ENCODE measurements around the gene VOPP1. TPM values are rescaled to one million over a fixed set of nuclear protein-coding genes. Genes with fewer than 3 reads are reported as not detected.

VOPP1 gene
- total and polyA plus RNA-seq, 2 experiments from 2014 or later, result 27.5 to 86.5 TPM

DNA sequence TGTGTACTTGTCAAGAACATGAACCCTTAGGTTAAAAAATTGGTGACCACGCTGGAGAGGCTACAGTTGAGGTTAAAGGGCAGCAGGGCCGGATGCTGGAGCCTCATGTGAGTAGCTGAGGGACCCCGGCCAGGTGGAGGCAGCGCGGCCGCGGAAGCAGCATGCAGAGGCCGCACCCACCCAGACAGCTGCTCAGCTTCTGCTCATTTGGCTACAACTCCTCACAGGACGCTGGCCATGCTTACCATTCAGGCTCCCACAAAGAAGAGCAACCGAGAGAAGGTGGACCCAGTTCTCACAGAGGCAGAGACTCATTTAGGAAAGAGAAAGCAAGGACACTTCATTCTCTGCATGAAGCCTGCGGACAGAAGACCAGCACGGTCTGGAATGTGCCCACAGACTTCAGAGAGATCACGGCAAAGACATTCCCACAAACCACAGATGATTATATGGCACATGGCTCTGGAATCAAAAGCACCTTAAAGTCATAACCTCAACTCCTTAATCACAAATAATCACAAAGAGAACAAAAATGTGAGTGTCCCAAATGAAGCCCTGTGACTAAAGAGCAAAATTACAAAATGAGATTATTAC lies 94.4 kb downstream of the VOPP1 start:
- TF ChIP-seq EZH2 (IDR thresholded peaks at IDR 0.05; ENCODE audit: insufficient read depth, poor library complexity, severe bottlenecking) (no peak), EZH2phosphoT487 (IDR thresholded peaks at IDR 0.05; ENCODE audit: insufficient read depth, low read depth) (peak; percentile 70; the same call in 1 of the 2 replicates)
- H3K27me3 ChIP-seq (replicated peaks; ENCODE audit: insufficient read depth), result no peaks in the 10 kb centered on the region
- in situ Hi-C loops (cut with MboI), result no loop called here
- no peaks in the 10 kb centered on the region for H4K20me1 ChIP-seq (ENCODE audit: insufficient read depth)
- H2AFZ ChIP-seq, result no peak overlapping the region
- peak overlapping the region; percentile 69 for H3K27ac ChIP-seq
- peak; percentile 93 for DNase-seq
- peak overlapping the region; percentile 24; the same call in 1 of the 2 replicates for H3K9ac ChIP-seq
- H3F3A ChIP-seq (ENCODE audit: insufficient read depth), result peaks cover 24% of the 10 kb centered on the region
- no peaks in the 10 kb centered on the region for H3K9me2 ChIP-seq (ENCODE audit: insufficient read depth)
- H3K9me3 ChIP-seq (ENCODE audit: low read depth), result no peaks in the 10 kb centered on the region
- peaks cover 6% of the 10 kb centered on the region; the same call in 1 of the 2 replicates for H3K79me2 ChIP-seq (ENCODE audit: insufficient read depth)
- H3K36me3 ChIP-seq (ENCODE audit: low read depth), result no peaks in the 10 kb centered on the region
- H3K4me2 ChIP-seq (ENCODE audit: unreplicated experiment), result peak overlapping the region; percentile 84
- 34 to 38% methylated on average over 13 of the region's 13 CpGs for WGBS, 2 experiments (ENCODE audit: low coverage in 1 of 2, low lambda C conversion rate in 2 of 2, missing lambda C conversion rate in 2 of 2)
- H3K4me3 ChIP-seq, result peak overlapping the region; percentile 47
- peaks cover 29% of the 10 kb centered on the region for H3K4me1 ChIP-seq (ENCODE audit: insufficient read depth)

- peak overlapping the region; percentile 84 for H3K4me2 ChIP-seq (ENCODE audit: unreplicated experiment)
These were observed 95.2 kb downstream of the VOPP1 start for GRCh38 chr7:55476852-55477780.

DNA sequence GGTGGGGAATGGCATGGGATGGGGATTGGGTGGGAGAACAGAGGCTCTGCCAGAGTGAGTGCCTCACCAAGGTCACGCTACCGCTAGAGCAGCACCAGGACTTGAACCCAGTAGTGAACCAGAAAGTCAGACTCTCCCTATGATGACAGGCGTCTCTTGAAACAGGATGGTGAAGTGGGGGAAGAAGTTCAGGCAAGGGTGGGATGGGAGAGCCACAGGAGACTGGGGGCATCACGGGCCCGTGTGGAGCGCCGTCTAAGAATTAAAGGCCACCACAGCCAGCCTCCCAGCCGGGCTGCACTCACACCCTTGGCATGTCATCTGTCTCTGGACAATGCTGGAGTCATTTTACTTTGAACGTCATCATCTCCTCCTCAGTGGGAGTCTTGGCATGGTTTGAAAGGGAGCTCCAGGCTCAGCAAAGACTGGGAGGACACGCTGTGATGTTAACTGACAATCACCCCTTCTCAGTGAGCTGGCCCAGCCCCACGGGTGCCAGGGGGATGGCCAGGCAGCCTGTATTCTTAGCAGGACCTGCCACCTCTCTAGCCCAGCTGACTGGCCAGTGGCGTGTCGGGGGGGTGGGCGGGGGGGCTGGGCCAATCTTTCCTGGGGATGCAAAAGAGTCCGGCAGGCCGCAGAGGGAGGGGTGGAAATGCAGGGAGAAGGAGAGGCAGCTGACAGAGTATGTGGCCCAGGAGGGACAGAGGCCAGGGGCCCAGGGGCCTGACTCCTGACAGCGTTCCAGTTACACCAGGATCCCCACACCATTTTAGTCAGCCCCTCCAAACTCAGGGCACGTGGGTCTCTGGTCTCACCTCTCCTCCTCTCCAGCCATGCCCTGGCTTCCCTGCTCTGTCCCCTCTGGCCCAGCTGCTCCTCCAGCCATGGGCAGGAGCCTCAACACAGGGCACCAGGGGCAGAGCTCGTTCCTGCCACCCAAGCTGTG lies 96.2 kb downstream of the VOPP1 start:
- 71 to 76% methylated on average over 16 to 19 of the region's 19 CpGs for WGBS, 2 experiments (ENCODE audit: low coverage in 1 of 2, low lambda C conversion rate in 2 of 2, missing lambda C conversion rate in 2 of 2)
- Histone ChIP-seq H3K4me3 (no peak overlapping the region), H3K36me3 (ENCODE audit: low read depth) (no peaks in the 10 kb centered on the region), H3F3A (ENCODE audit: insufficient read depth) (peaks cover 24% of the 10 kb centered on the region), H3K4me1 (ENCODE audit: insufficient read depth) (peaks cover 29% of the 10 kb centered on the region), H3K79me2 (ENCODE audit: insufficient read depth) (peaks cover 6% of the 10 kb centered on the region; the same call in 1 of the 2 replicates), H3K27ac (no peak overlapping the region), H2AFZ (no peak overlapping the region), H3K4me2 (ENCODE audit: unreplicated experiment) (no peak overlapping the region), H3K9me3 (ENCODE audit: low read depth) (no peaks in the 10 kb centered on the region), H3K9ac (no peak overlapping the region), H3K27me3 (replicated peaks; ENCODE audit: insufficient read depth) (no peaks in the 10 kb centered on the region), H3K9me2 (ENCODE audit: insufficient read depth) (no peaks in the 10 kb centered on the region), H4K20me1 (ENCODE audit: insufficient read depth) (no peaks in the 10 kb centered on the region)
- peak; percentile 80 for DNase-seq
- in situ Hi-C loops (cut with MboI), result no loop called here
- TF ChIP-seq EZH2 (IDR thresholded peaks at IDR 0.05; ENCODE audit: insufficient read depth, poor library complexity, severe bottlenecking) (no peak), EZH2phosphoT487 (IDR thresholded peaks at IDR 0.05; ENCODE audit: insufficient read depth, low read depth) (no peak)

More at GRCh38 chr7:55476852-55477780, 95.2 kb downstream of the VOPP1 start:
- no peaks in the 10 kb centered on the region for H3K36me3 ChIP-seq (ENCODE audit: low read depth)
- no peak overlapping the region for H3K9ac ChIP-seq
- H3K27me3 ChIP-seq (replicated peaks; ENCODE audit: insufficient read depth), result no peaks in the 10 kb centered on the region
- H3K4me3 ChIP-seq, result peak overlapping the region; percentile 47
- H3K79me2 ChIP-seq (ENCODE audit: insufficient read depth), result peaks cover 6% of the 10 kb centered on the region; the same call in 1 of the 2 replicates
- H2AFZ ChIP-seq, result no peak overlapping the region
- peaks cover 29% of the 10 kb centered on the region for H3K4me1 ChIP-seq (ENCODE audit: insufficient read depth)
- DNase-seq, result no peak
- peak overlapping the region; percentile 69 for H3K27ac ChIP-seq
- TF ChIP-seq EZH2phosphoT487 (IDR thresholded peaks at IDR 0.05; ENCODE audit: insufficient read depth, low read depth) (no peak), EZH2 (IDR thresholded peaks at IDR 0.05; ENCODE audit: insufficient read depth, poor library complexity, severe bottlenecking) (no peak)
- in situ Hi-C loops (cut with MboI), result no loop called here
- H3K9me2 ChIP-seq (ENCODE audit: insufficient read depth), result no peaks in the 10 kb centered on the region
- no peaks in the 10 kb centered on the region for H4K20me1 ChIP-seq (ENCODE audit: insufficient read depth)
- no peaks in the 10 kb centered on the region for H3K9me3 ChIP-seq (ENCODE audit: low read depth)
- H3F3A ChIP-seq (ENCODE audit: insufficient read depth), result peaks cover 24% of the 10 kb centered on the region
- 93 to 94% methylated on average over 19 of the region's 19 CpGs for WGBS, 2 experiments (ENCODE audit: low coverage in 1 of 2, low lambda C conversion rate in 2 of 2, missing lambda C conversion rate in 2 of 2)

Measured in GM23248 (cell line).